Measurements from ENCODE around the gene MTHFD2L. TPM values are rescaled to one million over a fixed set of nuclear protein-coding genes. Genes with fewer than 3 reads are reported as not detected.

MTHFD2L gene
- total and polyA plus RNA-seq, 2 of the 8 experiments (the other 6 are each of a cell fraction or from before 2014, with no cell fraction given), result 5.4 to 15.0 TPM

GRCh38 chr4:74268643-74269042 lies 110.7 kb downstream of the MTHFD2L start:
- H4K91ac ChIP-seq (replicated peaks; ENCODE audit: insufficient read length, low read length), result no peak overlapping the region
- H3K18ac ChIP-seq (ENCODE audit: extremely low read depth, low read length), result no peak overlapping the region
- no peak overlapping the region for H3K4me3 ChIP-seq (ENCODE audit: extremely low read depth in 1 of 4, insufficient read depth in 2 of 4, low read depth in 3 of 4, low read length in 4 of 4)
- no peak overlapping the region for H3K56ac ChIP-seq (replicated peaks; ENCODE audit: insufficient read length, low read depth, low read length)
- no peak overlapping the region for H2BK120ac ChIP-seq (replicated peaks; ENCODE audit: low read depth, low read length)
- H3K4me2 ChIP-seq (ENCODE audit: insufficient read depth in 1 of 2, low read depth in 2 of 2, low read length in 2 of 2), result no peak overlapping the region
- FAIRE-seq (no peak), DNase-seq (ENCODE audit: low read depth in 1 of 2, low spot score in 2 of 2) (no peak)
- H2AK5ac ChIP-seq (ENCODE audit: low read depth, low read length), result no peak overlapping the region
- no peaks in the 10 kb centered on the region for H3K23me2 ChIP-seq (ENCODE audit: low read depth, low read length)
- H3K79me2 ChIP-seq (ENCODE audit: control insufficient read depth in 1 of 2, insufficient read depth in 2 of 2, low read length in 2 of 2), result no peaks in the 10 kb centered on the region
- H2BK5ac ChIP-seq (ENCODE audit: low read depth, low read length), result no peak overlapping the region
- H3K4ac ChIP-seq (replicated peaks; ENCODE audit: insufficient read length, low read depth, low read length), result no peak overlapping the region
- H4K8ac ChIP-seq (ENCODE audit: extremely low read depth, insufficient read depth, low read length), result no peak overlapping the region
- no peaks in the 10 kb centered on the region for H3K79me1 ChIP-seq (ENCODE audit: low read depth, low read length)
- H2BK15ac ChIP-seq (ENCODE audit: low read length), result no peak overlapping the region
- H3K27ac ChIP-seq (ENCODE audit: low read depth, low read length), result no peak overlapping the region
- POLR2A ChIA-PET (ENCODE audit: partially characterized antibody), result no interaction called here
- H3K9me3 ChIP-seq (ENCODE audit: insufficient read depth in 2 of 2, low read depth in 1 of 2, low read length in 1 of 2), result no peaks in the 10 kb centered on the region
- H3K14ac ChIP-seq (ENCODE audit: insufficient read length), result no peak overlapping the region
- H2AFZ ChIP-seq (ENCODE audit: low read length), result no peak overlapping the region
- no peak overlapping the region for H3K23ac ChIP-seq (ENCODE audit: insufficient read length)
- H4K20me1 ChIP-seq (replicated peaks in 1 of 2; ENCODE audit: control insufficient read depth in 1 of 2, insufficient read depth in 2 of 2, low read length in 2 of 2), result peaks cover 0 to 2% of the 10 kb centered on the region in 2 experiments
- H2BK20ac ChIP-seq (ENCODE audit: low read length), result no peak overlapping the region
- no peaks in the 10 kb centered on the region for H3K36me3 ChIP-seq (ENCODE audit: control insufficient read depth in 2 of 4, insufficient read depth in 4 of 4, low read length in 3 of 4)
- CTCF ChIA-PET (ENCODE audit: partially characterized antibody), result interaction anchor here (0.6 to 0.9 kb wide), 2 partner anchors 17 to 40 kb away, joined by 3 read pairs; no protein-coding TSS in a partner anchor
- 84% methylated on average over 2 of the region's 2 CpGs; no CpG with 5 or more reads in 1 of the 2 experiments for WGBS, 2 experiments (ENCODE audit: extremely low coverage in 1 of 2, insufficient coverage in 1 of 2, insufficient read length in 1 of 2, insufficient replicate concordance in 2 of 2, low coverage in 1 of 2, low lambda C conversion rate in 2 of 2, missing lambda C conversion rate in 1 of 2)
- no peaks in the 10 kb centered on the region for H3K4me1 ChIP-seq (replicated peaks in 1 of 4; ENCODE audit: control insufficient read depth in 3 of 4, insufficient read depth in 4 of 4, low read length in 3 of 4)
- no peak overlapping the region for H4K5ac ChIP-seq (ENCODE audit: insufficient read length, low read depth, low read length)
- peaks cover 0 to 1% (median 0%) of the 10 kb centered on the region in 4 experiments; a peak in 1 of 7 replicates for H3K27me3 ChIP-seq (replicated peaks in 1 of 4; ENCODE audit: control insufficient read depth in 3 of 4, extremely low read depth in 1 of 4, insufficient read depth in 3 of 4, low read length in 3 of 4)
- no peak overlapping the region for H3K9ac ChIP-seq (replicated peaks in 1 of 4; ENCODE audit: extremely low read depth in 1 of 4, low read depth in 3 of 4, low read length in 3 of 4)
- no peak overlapping the region for H2BK12ac ChIP-seq (ENCODE audit: low read depth, low read length)
- no peak for TF ChIP-seq NRF1 (IDR thresholded peaks at IDR 0.05; ENCODE audit: low read depth, low read length)
- TF ChIP-seq KDM4A (IDR thresholded peaks at IDR 0.05; ENCODE audit: low read depth, low read length, severe bottlenecking), result no peak
- no peak for TF ChIP-seq FOSL1 (IDR thresholded peaks at IDR 0.05; ENCODE audit: insufficient read depth, low read depth, low read length)
- TF ChIP-seq SUZ12 (IDR thresholded peaks at IDR 0.05; ENCODE audit: low read length), result no peak
- no peak for TF ChIP-seq ASH2L (IDR thresholded peaks at IDR 0.05; ENCODE audit: low read length)
- no peak for TF ChIP-seq POLR2A (IDR thresholded peaks at IDR 0.05; ENCODE audit: control extremely low read depth in 1 of 2, low read depth in 2 of 2, low read length in 2 of 2)
- no peak for TF ChIP-seq TEAD4 (IDR thresholded peaks at IDR 0.05; ENCODE audit: low read depth, low read length)
- TF ChIP-seq JUND (IDR thresholded peaks at IDR 0.05; ENCODE audit: low read length), result no peak
- no peak for TF ChIP-seq EP300 (IDR thresholded peaks at IDR 0.05; ENCODE audit: borderline replicate concordance in 1 of 2, low read depth in 2 of 2, low read length in 2 of 2)
- TF ChIP-seq CTBP2 (IDR thresholded peaks at IDR 0.05; ENCODE audit: borderline replicate concordance, insufficient read depth, insufficient read length, low read length), result no peak
- TF ChIP-seq RXRA (IDR thresholded peaks at IDR 0.05; ENCODE audit: insufficient read depth, low read depth, low read length), result no peak
- no peak for TF ChIP-seq CBX8 (IDR thresholded peaks at IDR 0.05; ENCODE audit: borderline replicate concordance, low read depth, low read length)
- no peak for TF ChIP-seq TCF12 (IDR thresholded peaks at IDR 0.05; ENCODE audit: low read depth, low read length)
- TF ChIP-seq EGR1 (IDR thresholded peaks at IDR 0.05; ENCODE audit: borderline replicate concordance, low read depth, low read length), result no peak
- TF ChIP-seq GTF2F1 (IDR thresholded peaks at IDR 0.05; ENCODE audit: borderline replicate concordance, low read depth, low read length), result no peak
- TF ChIP-seq SIX5 (IDR thresholded peaks at IDR 0.05; ENCODE audit: low read depth, low read length), result no peak

Measured in H1 (cell line).